Measurements from ENCODE around the gene FGG.

FGG gene

DNA sequence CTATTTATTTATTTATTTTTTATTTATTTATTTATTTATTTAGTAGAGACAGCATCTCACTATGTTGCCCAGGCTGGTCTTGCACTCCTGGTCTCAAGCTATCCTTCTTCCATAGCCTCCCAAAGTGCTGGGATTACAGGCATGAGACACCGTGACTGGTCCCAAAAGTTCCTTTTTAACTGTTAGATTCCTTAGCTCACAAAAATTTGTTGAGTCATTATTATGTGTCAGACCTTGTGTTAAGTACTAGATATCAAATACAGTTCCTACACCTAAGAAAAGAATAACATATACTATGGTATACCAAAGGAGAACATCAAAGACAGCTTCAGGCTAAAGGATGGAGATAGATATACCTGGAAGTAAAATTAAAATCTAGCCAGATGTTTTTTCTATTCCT lies 33.5 kb downstream of the FGG start:
- H3K9ac ChIP-seq (ENCODE audit: low read length): no peak overlapping the region

GRCh38 chr4:154577324-154577723 lies 35.1 kb downstream of the FGG start:
- no peaks in the 10 kb centered on the region for H3K4me1 ChIP-seq (ENCODE audit: control insufficient read depth, insufficient read depth, low read length)
- no peaks in the 10 kb centered on the region for H3K27me3 ChIP-seq (ENCODE audit: control insufficient read depth, insufficient read depth, low read length)
- H3K9me3 ChIP-seq (ENCODE audit: control insufficient read depth, low read length): no peaks in the 10 kb centered on the region
- no peak overlapping the region for H3K9ac ChIP-seq (ENCODE audit: low read length)
- no peak overlapping the region for H3K4me3 ChIP-seq (ENCODE audit: low read length)
- no peaks in the 10 kb centered on the region for H3K36me3 ChIP-seq (ENCODE audit: control insufficient read depth, insufficient read depth, low read length)

More for the DNA sequence above, 33.5 kb downstream of the FGG start:
- H3K4me3 ChIP-seq (ENCODE audit: low read length): no peak overlapping the region
- no peaks in the 10 kb centered on the region for H3K27me3 ChIP-seq (ENCODE audit: control insufficient read depth, insufficient read depth, low read length)
- H3K9me3 ChIP-seq (ENCODE audit: control insufficient read depth, low read length): no peaks in the 10 kb centered on the region
- H3K4me1 ChIP-seq (ENCODE audit: control insufficient read depth, insufficient read depth, low read length): no peaks in the 10 kb centered on the region
- no peaks in the 10 kb centered on the region for H3K36me3 ChIP-seq (ENCODE audit: control insufficient read depth, insufficient read depth, low read length)

GRCh38 chr4:154574311-154574710 lies 38.1 kb downstream of the FGG start:
- H3K27me3 ChIP-seq (ENCODE audit: control insufficient read depth, insufficient read depth, low read length): no peaks in the 10 kb centered on the region
- no peaks in the 10 kb centered on the region for H3K36me3 ChIP-seq (ENCODE audit: control insufficient read depth, insufficient read depth, low read length)
- H3K9me3 ChIP-seq (ENCODE audit: control insufficient read depth, low read length): no peaks in the 10 kb centered on the region
- H3K4me1 ChIP-seq (ENCODE audit: control insufficient read depth, insufficient read depth, low read length): no peaks in the 10 kb centered on the region
- H3K4me3 ChIP-seq (ENCODE audit: low read length): no peak overlapping the region
- H3K9ac ChIP-seq (ENCODE audit: low read length): no peak overlapping the region

- no peak overlapping the region for H3K4me3 ChIP-seq (ENCODE audit: low read length)
- no peaks in the 10 kb centered on the region for H3K4me1 ChIP-seq (ENCODE audit: control insufficient read depth, insufficient read depth, low read length)
- H3K9me3 ChIP-seq (ENCODE audit: control insufficient read depth, low read length): no peaks in the 10 kb centered on the region
- H3K27me3 ChIP-seq (ENCODE audit: control insufficient read depth, insufficient read depth, low read length): no peaks in the 10 kb centered on the region
- H3K9ac ChIP-seq (ENCODE audit: low read length): no peak overlapping the region
- no peaks in the 10 kb centered on the region for H3K36me3 ChIP-seq (ENCODE audit: control insufficient read depth, insufficient read depth, low read length)
These were observed 39.1 kb downstream of the FGG start for GRCh38 chr4:154573190-154573870.

DNA sequence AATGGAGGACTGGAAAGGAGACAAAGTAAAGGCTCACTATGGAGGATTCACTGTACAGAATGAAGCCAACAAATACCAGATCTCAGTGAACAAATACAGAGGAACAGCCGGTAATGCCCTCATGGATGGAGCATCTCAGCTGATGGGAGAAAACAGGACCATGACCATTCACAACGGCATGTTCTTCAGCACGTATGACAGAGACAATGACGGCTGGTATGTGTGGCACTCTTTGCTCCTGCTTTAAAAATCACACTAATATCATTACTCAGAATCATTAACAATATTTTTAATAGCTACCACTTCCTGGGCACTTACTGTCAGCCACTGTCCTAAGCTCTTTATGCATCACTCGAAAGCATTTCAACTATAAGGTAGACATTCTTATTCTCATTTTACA lies 42.9 kb downstream of the FGG start:
- Histone ChIP-seq H3K4me3 (ENCODE audit: low read length) (no peak overlapping the region), H3K4me1 (ENCODE audit: control insufficient read depth, insufficient read depth, low read length) (no peaks in the 10 kb centered on the region), H3K9me3 (ENCODE audit: control insufficient read depth, low read length) (no peaks in the 10 kb centered on the region), H3K9ac (ENCODE audit: low read length) (no peak overlapping the region), H3K27me3 (ENCODE audit: control insufficient read depth, insufficient read depth, low read length) (no peaks in the 10 kb centered on the region), H3K36me3 (ENCODE audit: control insufficient read depth, insufficient read depth, low read length) (no peaks in the 10 kb centered on the region)

- H3K4me3 ChIP-seq (ENCODE audit: low read length): no peak overlapping the region
- H3K27me3 ChIP-seq (ENCODE audit: control insufficient read depth, insufficient read depth, low read length): no peaks in the 10 kb centered on the region
- no peak overlapping the region for H3K9ac ChIP-seq (ENCODE audit: low read length)
- no peaks in the 10 kb centered on the region for H3K9me3 ChIP-seq (ENCODE audit: control insufficient read depth, low read length)
- H3K4me1 ChIP-seq (ENCODE audit: control insufficient read depth, insufficient read depth, low read length): no peaks in the 10 kb centered on the region
- no peaks in the 10 kb centered on the region for H3K36me3 ChIP-seq (ENCODE audit: control insufficient read depth, insufficient read depth, low read length)
These were observed 43.4 kb downstream of the FGG start for GRCh38 chr4:154569028-154569427.

- H3K4me3 ChIP-seq (ENCODE audit: low read length): no peak overlapping the region
- no peak overlapping the region for H3K9ac ChIP-seq (ENCODE audit: low read length)
- no peaks in the 10 kb centered on the region for H3K27me3 ChIP-seq (ENCODE audit: control insufficient read depth, insufficient read depth, low read length)
- no peaks in the 10 kb centered on the region for H3K4me1 ChIP-seq (ENCODE audit: control insufficient read depth, insufficient read depth, low read length)
- no peaks in the 10 kb centered on the region for H3K36me3 ChIP-seq (ENCODE audit: control insufficient read depth, insufficient read depth, low read length)
- no peaks in the 10 kb centered on the region for H3K9me3 ChIP-seq (ENCODE audit: control insufficient read depth, low read length)
These were observed 45.7 kb downstream of the FGG start for GRCh38 chr4:154566639-154567204.

- Histone ChIP-seq H3K9me3 (ENCODE audit: control insufficient read depth, low read length) (no peaks in the 10 kb centered on the region), H3K4me1 (ENCODE audit: control insufficient read depth, insufficient read depth, low read length) (no peaks in the 10 kb centered on the region), H3K36me3 (ENCODE audit: control insufficient read depth, insufficient read depth, low read length) (no peaks in the 10 kb centered on the region), H3K4me3 (ENCODE audit: low read length) (no peak overlapping the region), H3K9ac (ENCODE audit: low read length) (no peak overlapping the region), H3K27me3 (ENCODE audit: control insufficient read depth, insufficient read depth, low read length) (no peaks in the 10 kb centered on the region)
These were observed 46.8 kb downstream of the FGG start for GRCh38 chr4:154565704-154566103.

DNA sequence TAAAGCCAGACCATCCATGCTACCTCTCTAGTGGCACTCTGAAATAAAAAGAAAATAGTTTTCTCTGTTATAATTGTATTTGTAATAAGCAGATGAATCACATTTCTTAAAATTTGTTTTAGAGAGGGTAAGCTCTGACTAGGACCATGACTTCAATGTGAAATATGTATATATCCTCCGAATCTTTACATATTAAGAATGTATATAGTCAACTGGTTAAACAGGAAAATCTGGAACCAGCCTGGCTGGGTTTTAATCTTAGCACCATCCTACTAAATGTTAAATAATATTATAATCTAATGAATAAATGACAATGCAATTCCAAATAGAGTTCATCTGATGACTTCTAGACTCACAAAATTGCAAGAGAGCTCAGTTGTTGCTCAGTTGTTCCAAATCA lies 48.1 kb downstream of the FGG start:
- Histone ChIP-seq H3K9ac (ENCODE audit: low read length) (no peak overlapping the region), H3K36me3 (ENCODE audit: control insufficient read depth, insufficient read depth, low read length) (no peaks in the 10 kb centered on the region), H3K9me3 (ENCODE audit: control insufficient read depth, low read length) (no peaks in the 10 kb centered on the region), H3K4me3 (ENCODE audit: low read length) (no peak overlapping the region), H3K27me3 (ENCODE audit: control insufficient read depth, insufficient read depth, low read length) (no peaks in the 10 kb centered on the region), H3K4me1 (ENCODE audit: control insufficient read depth, insufficient read depth, low read length) (no peaks in the 10 kb centered on the region)

DNA sequence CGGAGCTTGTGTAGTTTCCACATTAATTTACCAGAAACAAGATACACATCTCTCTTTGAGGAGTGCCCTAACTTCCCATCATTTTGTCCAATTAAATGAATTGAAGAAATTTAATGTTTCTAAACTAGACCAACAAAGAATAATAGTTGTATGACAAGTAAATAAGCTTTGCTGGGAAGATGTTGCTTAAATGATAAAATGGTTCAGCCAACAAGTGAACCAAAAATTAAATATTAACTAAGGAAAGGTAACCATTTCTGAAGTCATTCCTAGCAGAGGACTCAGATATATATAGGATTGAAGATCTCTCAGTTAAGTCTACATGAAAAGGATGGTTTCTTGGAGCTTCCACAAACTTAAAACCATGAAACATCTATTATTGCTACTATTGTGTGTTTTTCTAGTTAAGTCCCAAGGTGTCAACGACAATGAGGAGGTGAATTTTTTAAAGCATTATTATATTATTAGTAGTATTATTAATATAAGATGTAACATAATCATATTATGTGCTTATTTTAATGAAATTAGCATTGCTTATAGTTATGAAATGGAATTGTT lies 49.7 kb downstream of the FGG start, which contains the start of gene FGB:
TSS of gene FGB (plus strand) at position 315 of the 558 bp plus-strand sequence. CDS start at position 323, 8 bp downstream.
- Histone ChIP-seq H3K4me3 (ENCODE audit: low read length) (no peak within 1 kb of the TSS), H3K4me1 (ENCODE audit: control insufficient read depth, insufficient read depth, low read length) (no peaks in the 10 kb centered on the region), H3K9me3 (ENCODE audit: control insufficient read depth, low read length) (no peaks in the 10 kb centered on the region), H3K27me3 (ENCODE audit: control insufficient read depth, insufficient read depth, low read length) (no peaks in the 10 kb centered on the region), H3K36me3 (ENCODE audit: control insufficient read depth, insufficient read depth, low read length) (no peaks in the 10 kb centered on the region), H3K9ac (ENCODE audit: low read length) (no peak within 1 kb of the TSS)

DNA sequence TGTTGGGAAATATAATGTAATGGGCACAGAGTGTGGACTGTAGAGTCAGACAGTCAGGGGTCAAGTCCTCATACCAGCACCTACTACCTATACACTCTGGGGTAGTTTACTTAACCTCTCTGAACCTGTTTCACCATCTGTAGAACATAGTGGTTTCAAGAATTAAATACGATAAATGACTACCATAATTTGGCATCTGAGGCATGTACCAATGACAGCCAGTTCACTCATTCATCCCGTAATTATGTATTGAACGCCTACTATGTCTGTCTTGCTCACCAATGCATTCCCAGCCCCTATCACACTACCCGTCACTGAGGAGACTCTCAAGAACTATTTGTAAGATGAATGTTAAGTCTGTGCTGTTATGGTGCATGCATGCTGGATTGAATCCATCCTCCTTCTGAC lies 51.6 kb downstream of the FGG start:
- H3K27me3 ChIP-seq (ENCODE audit: control insufficient read depth, insufficient read depth, low read length): no peaks in the 10 kb centered on the region
- H3K9ac ChIP-seq (ENCODE audit: low read length): no peak overlapping the region
- H3K9me3 ChIP-seq (ENCODE audit: control insufficient read depth, low read length): no peaks in the 10 kb centered on the region
- no peaks in the 10 kb centered on the region for H3K36me3 ChIP-seq (ENCODE audit: control insufficient read depth, insufficient read depth, low read length)
- H3K4me1 ChIP-seq (ENCODE audit: control insufficient read depth, insufficient read depth, low read length): no peaks in the 10 kb centered on the region
- no peak overlapping the region for H3K4me3 ChIP-seq (ENCODE audit: low read length)

DNA sequence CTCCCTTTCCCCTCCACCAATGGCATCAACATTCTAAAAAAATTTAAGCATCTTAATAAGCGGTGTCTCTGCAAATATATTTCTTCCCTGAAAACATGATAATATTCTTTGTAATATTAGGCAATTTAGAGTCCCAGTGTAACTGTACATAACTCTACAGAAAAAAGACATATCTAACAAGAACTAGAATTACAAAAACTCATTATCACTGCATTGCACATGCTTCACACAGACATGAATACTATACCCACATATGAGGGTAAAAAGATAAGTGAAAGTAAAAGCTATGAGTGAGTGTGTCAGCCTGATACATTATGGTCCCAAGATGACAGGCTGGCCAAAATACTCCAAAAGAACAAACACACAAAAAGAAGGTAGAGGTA lies 52.0 kb downstream of the FGG start:
- no peaks in the 10 kb centered on the region for H3K27me3 ChIP-seq (ENCODE audit: control insufficient read depth, insufficient read depth, low read length)
- H3K36me3 ChIP-seq (ENCODE audit: control insufficient read depth, insufficient read depth, low read length): no peaks in the 10 kb centered on the region
- no peak overlapping the region for H3K4me3 ChIP-seq (ENCODE audit: low read length)
- no peaks in the 10 kb centered on the region for H3K9me3 ChIP-seq (ENCODE audit: control insufficient read depth, low read length)
- H3K4me1 ChIP-seq (ENCODE audit: control insufficient read depth, insufficient read depth, low read length): no peaks in the 10 kb centered on the region
- H3K9ac ChIP-seq (ENCODE audit: low read length): no peak overlapping the region

Data from mucosa of stomach (tissue), 1 donor.